Neuronal stem cell (in vitro differentiated cells): ENCODE data around the gene OTUD5.
A peak's percentile ranks its signal among the peaks of the same experiment; 100 is the strongest.

Experiments used
- DNase-seq: peaks from one replicate; pipeline ENCODE4 v3.0.0-alpha.2; 2013; ENCODE audit warnings: low spot score
- H2AFZ ChIP-seq: one replicate; pipeline ENCODE4 v1.6.1; 2013; ENCODE audit warnings: mild to moderate bottlenecking, low read length, inconsistent platforms
- H2AK5ac ChIP-seq: 2 replicates; pipeline ENCODE4 v1.6.1; 2013; ENCODE audit warnings: low read depth, mild to moderate bottlenecking, inconsistent platforms, low read length, moderate library complexity, mixed read lengths
- H2BK120ac ChIP-seq: 2 replicates; pipeline ENCODE4 v1.6.1; 2013; ENCODE audit warnings: low read depth, mild to moderate bottlenecking, inconsistent platforms, low read length, moderate library complexity, mixed read lengths
- H2BK12ac ChIP-seq: one replicate; pipeline ENCODE4 v1.6.1; 2013; ENCODE audit warnings: low read length, inconsistent platforms
- H2BK15ac ChIP-seq: 2 replicates; pipeline ENCODE4 v1.6.1; 2013; ENCODE audit warnings: mild to moderate bottlenecking, low read length, inconsistent platforms, mixed read lengths
- H2BK5ac ChIP-seq: one replicate; pipeline ENCODE4 v1.6.1; 2013; ENCODE audit warnings: inconsistent platforms, mild to moderate bottlenecking, low read length, moderate library complexity
- H3K14ac ChIP-seq: one replicate; pipeline ENCODE4 v1.6.1; 2013; ENCODE audit warnings: low read length, inconsistent platforms
- H3K18ac ChIP-seq: 2 replicates; pipeline ENCODE4 v1.6.1; 2013; ENCODE audit warnings: low read length, inconsistent platforms
- H3K23ac ChIP-seq: 2 replicates; pipeline ENCODE4 v1.6.1; 2013; ENCODE audit warnings: low read depth, mild to moderate bottlenecking, mixed read lengths, low read length, inconsistent platforms; ENCODE audit not compliant: poor library complexity
- H3K27ac ChIP-seq: replicated peaks from 3 replicates; pipeline ENCODE4 v1.5.1; 2013; ENCODE audit warnings: low read length, inconsistent platforms
- H3K27me3 ChIP-seq, 3 experiments: 2 replicates each; pipeline ENCODE4 v1.6.1; 2013; ENCODE audit warnings: low read length in 3 of 3, mild to moderate bottlenecking in 2 of 3, inconsistent platforms in 1 of 3, low read depth in 1 of 3, mixed read lengths in 1 of 3, moderate library complexity in 1 of 3; ENCODE audit not compliant: control insufficient read depth in 3 of 3, insufficient read depth in 3 of 3
- H3K36me3 ChIP-seq, 2 donors: replicated peaks in 1 of 2; 2 replicates each; pipeline ENCODE4 v1.6.1; 2013; ENCODE audit warnings: low read length in 2 of 2; ENCODE audit not compliant: control insufficient read depth in 2 of 2, insufficient read depth in 2 of 2
- H3K4ac ChIP-seq: 2 replicates; pipeline ENCODE4 v1.6.1; 2013; ENCODE audit warnings: inconsistent platforms, mild to moderate bottlenecking, low read length, moderate library complexity
- H3K4me1 ChIP-seq, 2 donors: 1 replicate in 1 of 2; 2 replicates in 1 of 2; pipeline ENCODE4 v1.6.1; 2013; ENCODE audit warnings: low read length in 2 of 2, low read depth in 1 of 2; ENCODE audit not compliant: control insufficient read depth in 2 of 2, insufficient read depth in 1 of 2
- H3K4me2 ChIP-seq: one replicate; pipeline ENCODE4 v1.6.1; 2013; ENCODE audit warnings: mild to moderate bottlenecking, low read length, inconsistent platforms; ENCODE audit not compliant: insufficient read depth, poor library complexity, severe bottlenecking
- H3K4me3 ChIP-seq, 2 donors: 2 replicates each; pipeline ENCODE4 v1.5.1; 2013; ENCODE audit warnings: low read length in 2 of 2, mild to moderate bottlenecking in 2 of 2, inconsistent platforms in 1 of 2, moderate library complexity in 1 of 2
- H3K79me1 ChIP-seq: one replicate; pipeline ENCODE4 v1.6.1; 2013; ENCODE audit warnings: low read depth, mild to moderate bottlenecking, inconsistent platforms, low read length, moderate library complexity
- H3K9ac ChIP-seq: one replicate; pipeline ENCODE4 v1.6.1; 2013; ENCODE audit warnings: mild to moderate bottlenecking, low read depth, low read length, inconsistent platforms; ENCODE audit not compliant: poor library complexity
- H3K9me3 ChIP-seq, 2 donors: replicated peaks in 1 of 2; 2 replicates each; pipeline versions ENCODE3 to v1.6.1; 2013; ENCODE audit warnings: low read length in 2 of 2, mild to moderate bottlenecking in 2 of 2, inconsistent platforms in 1 of 2, low read depth in 1 of 2, mixed read lengths in 1 of 2, moderate library complexity in 1 of 2; ENCODE audit not compliant: control insufficient read depth in 2 of 2, insufficient read depth in 1 of 2
- H4K8ac ChIP-seq: one replicate; pipeline ENCODE4 v1.6.1; 2013; ENCODE audit warnings: low read depth, mild to moderate bottlenecking, inconsistent platforms, low read length, moderate library complexity
- H4K91ac ChIP-seq: one replicate; pipeline ENCODE4 v1.6.1; 2013; ENCODE audit warnings: low read length, low read depth, mild to moderate bottlenecking, inconsistent platforms; ENCODE audit not compliant: poor library complexity
- WGBS, 2 donors: extraction: QIAGEN DNeasy Blood & Tissue Kit; methylation state at CpG; one replicate each; pipeline ENCODE4 v1.1.7; 2013; ENCODE audit warnings: missing lambda C conversion rate in 2 of 2, mixed read lengths in 1 of 2; ENCODE audit not compliant: insufficient read length in 2 of 2, insufficient replicate concordance in 1 of 2; ENCODE audit errors: extremely low coverage in 2 of 2; 5-methylcytosine and 5-hydroxymethylcytosine counted together

The OTUD5 gene

GRCh38 chrX:48957827-48958634 lies 624 bp upstream of the OTUD5 start:
- Histone ChIP-seq H3K27ac (peak overlapping the region; percentile 98), H3K79me1 (peaks cover 7% of the 10 kb centered on the region), H2BK5ac (no peak overlapping the region), H2BK12ac (no peak overlapping the region), H2BK120ac (no peak overlapping the region), H4K91ac (no peak overlapping the region), H3K18ac (peak overlapping the region; percentile 89), H3K9ac (peak overlapping the region; percentile 86), H3K9me3 (no peaks in the 10 kb centered on the region), H3K4me3 (peak overlapping the region; percentile 77 to 96), H4K8ac (no peak overlapping the region), H3K36me3 (peaks cover 11 to 23% of the 10 kb centered on the region in 2 donors), H2AFZ (peak overlapping the region; percentile 84), H2AK5ac (no peak overlapping the region), H3K4me2 (peak overlapping the region; percentile 54), H3K23ac (peak overlapping the region; percentile 43), H3K4me1 (peaks cover 1 to 4% of the 10 kb centered on the region in 2 donors), H2BK15ac (no peak overlapping the region), H3K4ac (no peak overlapping the region), H3K14ac (no peak overlapping the region), H3K27me3 (no peaks in the 10 kb centered on the region)
- DNase-seq, result peak; percentile 94
- no CpG with 5 or more reads among the region's 66 CpGs for WGBS, 2 donors

DNA sequence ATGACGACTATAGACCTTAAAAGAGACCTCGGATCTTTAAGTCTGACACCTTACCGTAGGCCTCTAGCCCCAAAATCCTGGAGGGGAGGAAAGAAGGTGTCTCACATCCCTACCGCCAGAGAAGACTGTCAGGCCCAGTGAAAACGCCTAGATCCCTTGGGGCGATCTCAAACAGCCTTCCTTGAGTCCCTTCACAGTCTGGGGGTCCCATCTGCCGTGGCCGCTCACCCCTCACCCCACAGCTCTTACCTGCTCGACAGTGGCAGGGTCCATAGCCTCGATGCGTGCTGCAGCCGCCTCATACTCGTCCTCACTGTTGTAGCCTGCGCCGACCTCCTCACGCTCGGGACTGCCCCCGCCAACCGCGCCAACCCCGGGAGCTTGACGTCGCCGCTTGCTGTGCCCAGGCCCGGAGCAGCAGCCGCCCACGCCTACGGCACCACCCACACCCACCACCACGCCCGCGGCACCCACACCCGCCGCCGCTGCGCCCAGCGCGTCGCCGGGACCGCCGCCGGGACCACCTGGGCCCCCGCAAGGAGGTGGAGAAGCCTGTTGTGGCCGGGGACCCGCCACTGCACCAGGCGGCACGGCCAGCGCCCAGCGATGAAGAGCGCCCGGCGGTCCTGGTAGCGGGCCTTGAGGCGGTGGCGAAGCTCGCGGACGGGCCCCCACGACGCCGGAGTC lies 536 bp downstream of the OTUD5 start:
- Histone ChIP-seq H3K23ac (peak overlapping the region; percentile 85), H2BK5ac (peak overlapping the region; percentile 82), H3K36me3 (peaks cover 11 to 27% of the 10 kb centered on the region in 2 donors), H3K9ac (peak overlapping the region; percentile 96), H3K18ac (peak overlapping the region; percentile 57), H3K14ac (peak overlapping the region; percentile 56), H3K4me2 (peak overlapping the region; percentile 57), H3K4me3 (peak overlapping the region; percentile 77 to 93), H3K27ac (peak overlapping the region; percentile 58), H3K4me1 (peaks cover 1 to 4% of the 10 kb centered on the region in 2 donors), H3K79me1 (peaks cover 7% of the 10 kb centered on the region), H2BK120ac (no peak overlapping the region), H3K9me3 (no peaks in the 10 kb centered on the region), H4K91ac (no peak overlapping the region), H2AK5ac (peak overlapping the region; percentile 81), H4K8ac (no peak overlapping the region), H2BK15ac (no peak overlapping the region), H2AFZ (no peak overlapping the region), H3K27me3 (no peaks in the 10 kb centered on the region), H3K4ac (no peak overlapping the region), H2BK12ac (peak overlapping the region; percentile 41)
- DNase-seq, result no peak
- WGBS, 2 donors, result no CpG with 5 or more reads among the region's 61 CpGs

GRCh38 chrX:48948589-48948988 lies 8.8 kb downstream of the OTUD5 start:
- no CpG with 5 or more reads among the region's 1 CpG for WGBS, 2 donors
- H2BK120ac ChIP-seq, result no peak overlapping the region
- H3K9ac ChIP-seq, result no peak overlapping the region
- no peak for DNase-seq
- no peak overlapping the region for H3K18ac ChIP-seq
- no peaks in the 10 kb centered on the region for H3K9me3 ChIP-seq
- no peak overlapping the region for H2BK5ac ChIP-seq
- peaks cover 2 to 17% of the 10 kb centered on the region in 2 donors for H3K36me3 ChIP-seq
- no peak overlapping the region for H2BK12ac ChIP-seq
- H4K8ac ChIP-seq, result no peak overlapping the region
- H4K91ac ChIP-seq, result no peak overlapping the region
- no peak overlapping the region for H3K4me3 ChIP-seq
- no peak overlapping the region for H3K14ac ChIP-seq
- H2AFZ ChIP-seq, result no peak overlapping the region
- H3K4ac ChIP-seq, result no peak overlapping the region
- no peak overlapping the region for H3K4me2 ChIP-seq
- H3K27me3 ChIP-seq, result no peaks in the 10 kb centered on the region
- no peak overlapping the region for H3K23ac ChIP-seq
- no peaks in the 10 kb centered on the region for H3K4me1 ChIP-seq
- H3K79me1 ChIP-seq, result peaks cover 1% of the 10 kb centered on the region
- no peak overlapping the region for H3K27ac ChIP-seq
- no peak overlapping the region for H2AK5ac ChIP-seq
- H2BK15ac ChIP-seq, result no peak overlapping the region
